H1 (cell line): ENCODE measurements around the gene PLAC1. TPM values are rescaled to one million over a fixed set of nuclear protein-coding genes. Genes with fewer than 3 reads are reported as not detected.

Experiments used
- CTCF ChIA-PET: fragments of 300-600 bp; sonication (Branson Sonifier 250); formaldehyde crosslinking; loops from one replicate; lab custom pipeline; 2021; ENCODE audit not compliant: partially characterized antibody; lab: Charles Lee
- POLR2A ChIA-PET: fragments of 300-600 bp; sonication (Branson Sonifier 250); formaldehyde crosslinking; loops from one replicate; lab custom pipeline; 2021; ENCODE audit warnings: inconsistent platforms; ENCODE audit not compliant: partially characterized antibody; lab: Charles Lee
- DNase-seq, 2 experiments: peaks; one replicate each; pipeline versions ENCODE4 v3.0.0 to v3.0.0-alpha.2; 2010 to 2022; ENCODE audit warnings: low spot score in 2 of 2, low read depth in 1 of 2, mixed read lengths in 1 of 2
- FAIRE-seq: peaks from 2 replicates; lab custom pipeline; 2011; peaks lifted over from hg19 to GRCh38; lab: Jason Lieb, UNC
- H2AFZ ChIP-seq: 2 replicates; pipeline ENCODE4 v1.8.1; 2012; ENCODE audit warnings: low read length, inconsistent platforms
- H2AK5ac ChIP-seq: 2 replicates; pipeline ENCODE4 v1.6.1; 2013; ENCODE audit warnings: low read depth, low read length
- H2BK120ac ChIP-seq: replicated peaks from 2 replicates; pipeline ENCODE3; 2013; ENCODE audit warnings: low read depth, low read length, inconsistent platforms
- H2BK12ac ChIP-seq: 2 replicates; pipeline ENCODE4 v1.6.1; 2013; ENCODE audit warnings: low read depth, low read length
- H2BK15ac ChIP-seq: 2 replicates; pipeline ENCODE4 v1.6.1; 2013; ENCODE audit warnings: low read length
- H2BK20ac ChIP-seq: 2 replicates; pipeline ENCODE4 v1.6.1; 2013; ENCODE audit warnings: low read length
- H2BK5ac ChIP-seq: 2 replicates; pipeline ENCODE4 v1.6.1; 2013; ENCODE audit warnings: low read depth, low read length
- H3K14ac ChIP-seq: 2 replicates; pipeline ENCODE4 v1.6.1; 2013; ENCODE audit warnings: inconsistent platforms; ENCODE audit not compliant: insufficient read length
- H3K18ac ChIP-seq: 2 replicates; pipeline ENCODE4 v1.6.1; 2013; ENCODE audit warnings: low read length; ENCODE audit errors: extremely low read depth
- H3K23ac ChIP-seq: 2 replicates; pipeline ENCODE4 v1.6.1; 2013; ENCODE audit warnings: inconsistent platforms; ENCODE audit not compliant: insufficient read length
- H3K23me2 ChIP-seq: 2 replicates; pipeline ENCODE4 v1.6.1; 2013; ENCODE audit warnings: low read depth, low read length
- H3K27ac ChIP-seq: 2 replicates; pipeline ENCODE4 v1.6.1; 2011; ENCODE audit warnings: low read depth, low read length, inconsistent platforms
- H3K27me3 ChIP-seq, 4 experiments: replicated peaks in 1 of 4; 1 replicate in 1 of 4; 2 replicates in 3 of 4; pipeline versions ENCODE4 v1.6.1 to v1.8.1; 2011 to 2013; ENCODE audit warnings: low read length in 3 of 4, mild to moderate bottlenecking in 3 of 4, inconsistent platforms in 2 of 4, mixed read lengths in 2 of 4, moderate library complexity in 1 of 4; ENCODE audit not compliant: control insufficient read depth in 3 of 4, insufficient read depth in 3 of 4; ENCODE audit errors: extremely low read depth in 1 of 4
- H3K36me3 ChIP-seq, 4 experiments: 2 replicates each; pipeline versions ENCODE4 v1.6.1 to v1.8.1; 2011 to 2013; ENCODE audit warnings: mild to moderate bottlenecking in 4 of 4, low read length in 3 of 4, moderate library complexity in 2 of 4, control low read depth in 1 of 4, inconsistent platforms in 1 of 4; ENCODE audit not compliant: insufficient read depth in 4 of 4, control insufficient read depth in 2 of 4
- H3K4ac ChIP-seq: replicated peaks from 2 replicates; pipeline ENCODE3; 2013; ENCODE audit warnings: low read length, low read depth, mixed read lengths, inconsistent platforms; ENCODE audit not compliant: insufficient read length
- H3K4me1 ChIP-seq, 4 experiments: replicated peaks in 1 of 4; 1 replicate in 1 of 4; 2 replicates in 3 of 4; pipeline versions ENCODE4 v1.6.1 to v1.8.1; 2011 to 2013; ENCODE audit warnings: low read length in 3 of 4, inconsistent platforms in 2 of 4, mixed read lengths in 1 of 4; ENCODE audit not compliant: insufficient read depth in 4 of 4, control insufficient read depth in 3 of 4
- H3K4me2 ChIP-seq, 2 experiments: 2 replicates each; pipeline versions ENCODE4 v1.6.1 to v1.8.1; 2011 to 2013; ENCODE audit warnings: low read depth in 2 of 2, low read length in 2 of 2, control low read depth in 1 of 2, inconsistent platforms in 1 of 2, mild to moderate bottlenecking in 1 of 2; ENCODE audit not compliant: insufficient read depth in 1 of 2
- H3K4me3 ChIP-seq, 4 experiments: fragments of 200-600, 300-600 bp in 1 of 4; sonication (generic), shearing (Covaris generic), sonication (Bioruptor Twin) in 1 of 4; 2 replicates each; pipeline versions ENCODE4 v1.5.1 to v1.8.1; 2011 to 2016; ENCODE audit warnings: low read length in 4 of 4, low read depth in 3 of 4, control low read depth in 2 of 4, inconsistent platforms in 2 of 4, mild to moderate bottlenecking in 2 of 4, mixed read lengths in 1 of 4, moderate library complexity in 1 of 4; ENCODE audit not compliant: insufficient read depth in 2 of 4; ENCODE audit errors: extremely low read depth in 1 of 4
- H3K56ac ChIP-seq: replicated peaks from 2 replicates; pipeline ENCODE3; 2013; ENCODE audit warnings: low read depth, mild to moderate bottlenecking, mixed read lengths, low read length, inconsistent platforms; ENCODE audit not compliant: insufficient read length
- H3K79me1 ChIP-seq: 2 replicates; pipeline ENCODE4 v1.6.1; 2013; ENCODE audit warnings: low read depth, low read length, control low read depth
- H3K79me2 ChIP-seq, 2 experiments: 2 replicates each; pipeline versions ENCODE4 v1.6.1 to v1.8.1; 2012 to 2013; ENCODE audit warnings: low read length in 2 of 2, mild to moderate bottlenecking in 2 of 2, inconsistent platforms in 1 of 2; ENCODE audit not compliant: insufficient read depth in 2 of 2, control insufficient read depth in 1 of 2
- H3K9ac ChIP-seq, 4 experiments: replicated peaks in 1 of 4; 1 replicate in 1 of 4; 2 replicates in 3 of 4; pipeline versions ENCODE4 v1.6.1 to v1.8.1; 2011 to 2013; ENCODE audit warnings: low read depth in 3 of 4, low read length in 3 of 4, control low read depth in 2 of 4, mild to moderate bottlenecking in 2 of 4, moderate library complexity in 2 of 4, inconsistent platforms in 1 of 4; ENCODE audit errors: extremely low read depth in 1 of 4
- H3K9me3 ChIP-seq, 2 experiments: 2 replicates each; pipeline versions ENCODE4 v1.6.1 to v1.8.1; 2012 to 2013; ENCODE audit warnings: mild to moderate bottlenecking in 2 of 2, moderate library complexity in 2 of 2, control low read depth in 1 of 2, inconsistent platforms in 1 of 2, low read depth in 1 of 2, low read length in 1 of 2, mixed read lengths in 1 of 2; ENCODE audit not compliant: insufficient read depth in 2 of 2
- H4K20me1 ChIP-seq, 2 experiments: replicated peaks in 1 of 2; 2 replicates each; pipeline versions ENCODE3 to v1.8.1; 2011 to 2013; ENCODE audit warnings: inconsistent platforms in 2 of 2, low read length in 2 of 2, mild to moderate bottlenecking in 1 of 2; ENCODE audit not compliant: insufficient read depth in 2 of 2, control insufficient read depth in 1 of 2
- H4K5ac ChIP-seq: 2 replicates; pipeline ENCODE4 v1.6.1; 2013; ENCODE audit warnings: low read length, low read depth, mixed read lengths, inconsistent platforms; ENCODE audit not compliant: insufficient read length
- H4K8ac ChIP-seq: 2 replicates; pipeline ENCODE4 v1.8.0; 2013; ENCODE audit warnings: mild to moderate bottlenecking, moderate library complexity, low read length, inconsistent platforms; ENCODE audit not compliant: insufficient read depth; ENCODE audit errors: extremely low read depth
- H4K91ac ChIP-seq: replicated peaks from 2 replicates; pipeline ENCODE3; 2013; ENCODE audit warnings: low read length, mixed read lengths, inconsistent platforms; ENCODE audit not compliant: insufficient read length
- RAD21 ChIP-seq, 2 experiments: IDR thresholded peaks in 1 of 2; conservative IDR thresholded peaks in 1 of 2; 2 replicates each; pipeline ENCODE4 v1.6.1; 2011; ENCODE audit warnings: low read depth in 2 of 2, low read length in 2 of 2, improper control_type of control experiment in 1 of 2, inconsistent platforms in 1 of 2, mild to moderate bottlenecking in 1 of 2, moderate library complexity in 1 of 2
- SAP30 ChIP-seq: fragments of 300-600 bp; sonication (generic); IDR thresholded peaks from 2 replicates; pipeline ENCODE4 v1.7.1; 2012; ENCODE audit warnings: low read length, moderate library complexity, mild to moderate bottlenecking, inconsistent platforms; ENCODE audit not compliant: insufficient read depth, insufficient replicate concordance
- YY1 ChIP-seq: IDR thresholded peaks from 2 replicates; pipeline ENCODE4 v1.6.1; 2011; ENCODE audit warnings: low read depth, mild to moderate bottlenecking, low read length
- WGBS, 2 experiments: shearing (Covaris generic) in 1 of 2; methylation state at CpG; one replicate each; pipeline versions ENCODE4 v1.1.6 to v1.1.7; 2013 to 2015; ENCODE audit warnings: low lambda C conversion rate in 2 of 2, mixed read lengths in 2 of 2, inconsistent platforms in 1 of 2, low coverage in 1 of 2, missing lambda C conversion rate in 1 of 2; ENCODE audit not compliant: insufficient replicate concordance in 2 of 2, insufficient coverage in 1 of 2, insufficient read length in 1 of 2; ENCODE audit errors: extremely low coverage in 1 of 2, missing lambda C conversion rate in 1 of 2; 5-methylcytosine and 5-hydroxymethylcytosine counted together
- polyA plus RNA-seq, 7 experiments: library from polyadenylated mRNA; depleted of rRNA in 3 of 7; stranded (reverse) in 5 of 7; unstranded in 2 of 7; fragments of >200 nt in 5 of 7; fragments of 200-250 nt in 2 of 7; gene quantifications; 1 replicate in 5 of 7; 2 replicates in 1 of 7; 4 replicates in 1 of 7; pipeline versions ENCODE4 v1.2.1 to v1.2.3, GENCODE V29; 2011 to 2013; ENCODE audit warnings: missing spikeins in 2 of 7, mixed read lengths in 2 of 7
- total RNA-seq: library from RNA; stranded (reverse); fragmentation: NEBNext Ultra II Directional; extraction: Animal tissue kit (Norgen Biotek cat#: 25700); gene quantifications from 2 replicates; pipeline ENCODE4 v1.2.1, GENCODE V29; 2021

PLAC1 gene
- total and polyA plus RNA-seq, 2 of the 8 experiments (the other 6 are each of a cell fraction or from before 2014, with no cell fraction given), result 1.8 TPM; not detected in 1

GRCh38 chrX:134679221-134679620 lies 20.9 kb upstream of the PLAC1 start:
- WGBS, 2 experiments, result 94% methylated on average over 5 of the region's 5 CpGs; no CpG with 5 or more reads in 1 of the 2 experiments
- Histone ChIP-seq H2BK120ac (no peak overlapping the region), H4K20me1 (no peaks in the 10 kb centered on the region), H3K4me1 (no peaks in the 10 kb centered on the region), H3K23ac (no peak overlapping the region), H3K9ac (no peak overlapping the region), H2BK20ac (no peak overlapping the region), H3K4me2 (no peak overlapping the region), H2AFZ (no peak overlapping the region), H2BK15ac (no peak overlapping the region), H3K79me2 (no peaks in the 10 kb centered on the region), H3K18ac (no peak overlapping the region), H2AK5ac (no peak overlapping the region), H3K23me2 (no peaks in the 10 kb centered on the region), H3K36me3 (no peaks in the 10 kb centered on the region), H2BK5ac (no peak overlapping the region), H4K91ac (no peak overlapping the region), H3K56ac (no peak overlapping the region), H3K14ac (no peak overlapping the region), H3K9me3 (no peaks in the 10 kb centered on the region), H3K4me3 (no peak overlapping the region), H4K8ac (no peak overlapping the region), H3K27me3 (no peaks in the 10 kb centered on the region), H3K79me1 (no peaks in the 10 kb centered on the region), H3K4ac (no peak overlapping the region), H2BK12ac (no peak overlapping the region), H4K5ac (no peak overlapping the region), H3K27ac (no peak overlapping the region)
- no peak for TF ChIP-seq RAD21 (IDR thresholded peaks at IDR 0.05 in 1 of 2, conservative IDR thresholded peaks at IDR 0.05 in 1 of 2; ENCODE audit: low read depth in 2 of 2, low read length in 2 of 2)
- TF ChIP-seq YY1, result no peak
- no peak for TF ChIP-seq SAP30
- FAIRE-seq (no peak), DNase-seq (no peak)
- POLR2A ChIA-PET, result no interaction called here
- CTCF ChIA-PET, result interaction anchor here (0.8 kb wide), 1 partner anchor 85 kb away, joined by 3 read pairs; no protein-coding TSS in a partner anchor
